Measurements from ENCODE around the gene THEMIS2.
"Not testable (repeated sequence)": the region's sequence is repeated elsewhere in the genome, so short reads cannot be mapped to it uniquely, and the experiment has no call there.

THEMIS2 gene

GRCh38 chr1:27868556-27868931 lies 3.8 kb upstream of the THEMIS2 start:
- Histone ChIP-seq H3K9ac (ENCODE audit: low read length) (no peak overlapping the region), H3K4me1 (ENCODE audit: control insufficient read depth, insufficient read depth, low read length) (peaks cover 2% of the 10 kb centered on the region), H3K27me3 (ENCODE audit: control insufficient read depth, insufficient read depth, low read length) (no peaks in the 10 kb centered on the region), H3K27ac (ENCODE audit: low read depth, low read length) (no peak overlapping the region), H3K4me3 (ENCODE audit: low read length) (no peak overlapping the region), H3K36me3 (ENCODE audit: control insufficient read depth, insufficient read depth, low read length) (no peaks in the 10 kb centered on the region)

GRCh38 chr1:27868932-27869718 lies 3.2 kb upstream of the THEMIS2 start:
- Histone ChIP-seq H3K27me3 (ENCODE audit: control insufficient read depth, insufficient read depth, low read length) (no peaks in the 10 kb centered on the region), H3K27ac (ENCODE audit: low read depth, low read length) (no peak overlapping the region), H3K4me3 (ENCODE audit: low read length) (no peak overlapping the region), H3K36me3 (ENCODE audit: control insufficient read depth, insufficient read depth, low read length) (no peaks in the 10 kb centered on the region), H3K4me1 (ENCODE audit: control insufficient read depth, insufficient read depth, low read length) (peaks cover 2% of the 10 kb centered on the region), H3K9ac (ENCODE audit: low read length) (no peak overlapping the region)

- Histone ChIP-seq H3K9ac (ENCODE audit: low read length) (no peak overlapping the region), H3K27me3 (ENCODE audit: control insufficient read depth, insufficient read depth, low read length) (no peaks in the 10 kb centered on the region), H3K4me3 (ENCODE audit: low read length) (no peak overlapping the region), H3K27ac (ENCODE audit: low read depth, low read length) (no peak overlapping the region), H3K4me1 (ENCODE audit: control insufficient read depth, insufficient read depth, low read length) (peaks cover 2% of the 10 kb centered on the region), H3K36me3 (ENCODE audit: control insufficient read depth, insufficient read depth, low read length) (no peaks in the 10 kb centered on the region)
Observed at GRCh38 chr1:27869719-27870085, 2.6 kb upstream of the THEMIS2 start.

- H3K4me1 ChIP-seq (ENCODE audit: control insufficient read depth, insufficient read depth, low read length); H3K4me3 ChIP-seq (ENCODE audit: low read length); H3K9ac ChIP-seq (ENCODE audit: low read length); H3K27ac ChIP-seq (ENCODE audit: low read depth, low read length); H3K36me3 ChIP-seq (ENCODE audit: control insufficient read depth, insufficient read depth, low read length); H3K27me3 ChIP-seq (ENCODE audit: control insufficient read depth, insufficient read depth, low read length): not testable (repeated sequence)
Observed at GRCh38 chr1:27871076-27871475, 1.3 kb upstream of the THEMIS2 start.

GRCh38 chr1:27872802-27873551 lies 633 bp downstream of the THEMIS2 start:
- Histone ChIP-seq H3K4me1 (ENCODE audit: control insufficient read depth, insufficient read depth, low read length) (peaks cover 2% of the 10 kb centered on the region), H3K4me3 (ENCODE audit: low read length) (peak overlapping the region; percentile 79), H3K36me3 (ENCODE audit: control insufficient read depth, insufficient read depth, low read length) (no peaks in the 10 kb centered on the region), H3K9ac (ENCODE audit: low read length) (peak overlapping the region; percentile 50), H3K27ac (ENCODE audit: low read depth, low read length) (peak overlapping the region; percentile 53), H3K27me3 (ENCODE audit: control insufficient read depth, insufficient read depth, low read length) (no peaks in the 10 kb centered on the region)

GRCh38 chr1:27873671-27874384 lies 1.5 kb downstream of the THEMIS2 start:
- Histone ChIP-seq H3K4me1 (ENCODE audit: control insufficient read depth, insufficient read depth, low read length) (peaks cover 2% of the 10 kb centered on the region), H3K9ac (ENCODE audit: low read length) (no peak overlapping the region)

GRCh38 chr1:27876341-27877114 lies 4.2 kb downstream of the THEMIS2 start:
- H3K4me1 ChIP-seq (ENCODE audit: control insufficient read depth, insufficient read depth, low read length), result peaks cover 2% of the 10 kb centered on the region
- H3K27ac ChIP-seq (ENCODE audit: low read depth, low read length), result no peak overlapping the region
- H3K9ac ChIP-seq (ENCODE audit: low read length), result no peak overlapping the region
- H3K36me3 ChIP-seq (ENCODE audit: control insufficient read depth, insufficient read depth, low read length), result no peaks in the 10 kb centered on the region
- H3K4me3 ChIP-seq (ENCODE audit: low read length), result no peak overlapping the region
- H3K27me3 ChIP-seq (ENCODE audit: control insufficient read depth, insufficient read depth, low read length), result no peaks in the 10 kb centered on the region

More at GRCh38 chr1:27873671-27874384, 1.5 kb downstream of the THEMIS2 start:
- H3K27ac ChIP-seq (ENCODE audit: low read depth, low read length), result no peak overlapping the region
- H3K27me3 ChIP-seq (ENCODE audit: control insufficient read depth, insufficient read depth, low read length), result no peaks in the 10 kb centered on the region
- H3K36me3 ChIP-seq (ENCODE audit: control insufficient read depth, insufficient read depth, low read length), result no peaks in the 10 kb centered on the region
- H3K4me3 ChIP-seq (ENCODE audit: low read length), result peak overlapping the region; percentile 79

GRCh38 chr1:27877115-27877416 lies 4.7 kb downstream of the THEMIS2 start:
- no peak overlapping the region for H3K27ac ChIP-seq (ENCODE audit: low read depth, low read length)
- H3K9ac ChIP-seq (ENCODE audit: low read length), result no peak overlapping the region
- no peaks in the 10 kb centered on the region for H3K27me3 ChIP-seq (ENCODE audit: control insufficient read depth, insufficient read depth, low read length)
- H3K4me3 ChIP-seq (ENCODE audit: low read length), result no peak overlapping the region
- peaks cover 2% of the 10 kb centered on the region for H3K4me1 ChIP-seq (ENCODE audit: control insufficient read depth, insufficient read depth, low read length)
- H3K36me3 ChIP-seq (ENCODE audit: control insufficient read depth, insufficient read depth, low read length), result no peaks in the 10 kb centered on the region

GRCh38 chr1:27878039-27878438 lies 5.7 kb downstream of the THEMIS2 start:
- Histone ChIP-seq H3K4me3 (ENCODE audit: low read length) (no peak overlapping the region), H3K27ac (ENCODE audit: low read depth, low read length) (no peak overlapping the region), H3K9ac (ENCODE audit: low read length) (no peak overlapping the region), H3K27me3 (ENCODE audit: control insufficient read depth, insufficient read depth, low read length) (no peaks in the 10 kb centered on the region), H3K4me1 (ENCODE audit: control insufficient read depth, insufficient read depth, low read length) (no peaks in the 10 kb centered on the region), H3K36me3 (ENCODE audit: control insufficient read depth, insufficient read depth, low read length) (no peaks in the 10 kb centered on the region)

GRCh38 chr1:27878787-27879335 lies 6.5 kb downstream of the THEMIS2 start:
- H3K4me3 ChIP-seq (ENCODE audit: low read length), result no peak overlapping the region
- H3K27me3 ChIP-seq (ENCODE audit: control insufficient read depth, insufficient read depth, low read length), result no peaks in the 10 kb centered on the region
- H3K9ac ChIP-seq (ENCODE audit: low read length), result no peak overlapping the region
- H3K36me3 ChIP-seq (ENCODE audit: control insufficient read depth, insufficient read depth, low read length), result no peaks in the 10 kb centered on the region
- H3K27ac ChIP-seq (ENCODE audit: low read depth, low read length), result no peak overlapping the region
- H3K4me1 ChIP-seq (ENCODE audit: control insufficient read depth, insufficient read depth, low read length), result no peaks in the 10 kb centered on the region

- Histone ChIP-seq H3K4me1 (ENCODE audit: control insufficient read depth, insufficient read depth, low read length) (no peaks in the 10 kb centered on the region), H3K4me3 (ENCODE audit: low read length) (no peak overlapping the region), H3K27me3 (ENCODE audit: control insufficient read depth, insufficient read depth, low read length) (no peaks in the 10 kb centered on the region), H3K27ac (ENCODE audit: low read depth, low read length) (no peak overlapping the region), H3K9ac (ENCODE audit: low read length) (no peak overlapping the region), H3K36me3 (ENCODE audit: control insufficient read depth, insufficient read depth, low read length) (no peaks in the 10 kb centered on the region)
Observed at GRCh38 chr1:27879374-27880082, 7.2 kb downstream of the THEMIS2 start.

All from rectal smooth muscle tissue (tissue), 1 donor.